Measurements from ENCODE around the gene IL1RN. TPM values are rescaled to one million over a fixed set of nuclear protein-coding genes. Genes with fewer than 3 reads are reported as not detected.

Gene IL1RN
- total RNA-seq, 1 experiment from 2014 or later, result not detected

DNA sequence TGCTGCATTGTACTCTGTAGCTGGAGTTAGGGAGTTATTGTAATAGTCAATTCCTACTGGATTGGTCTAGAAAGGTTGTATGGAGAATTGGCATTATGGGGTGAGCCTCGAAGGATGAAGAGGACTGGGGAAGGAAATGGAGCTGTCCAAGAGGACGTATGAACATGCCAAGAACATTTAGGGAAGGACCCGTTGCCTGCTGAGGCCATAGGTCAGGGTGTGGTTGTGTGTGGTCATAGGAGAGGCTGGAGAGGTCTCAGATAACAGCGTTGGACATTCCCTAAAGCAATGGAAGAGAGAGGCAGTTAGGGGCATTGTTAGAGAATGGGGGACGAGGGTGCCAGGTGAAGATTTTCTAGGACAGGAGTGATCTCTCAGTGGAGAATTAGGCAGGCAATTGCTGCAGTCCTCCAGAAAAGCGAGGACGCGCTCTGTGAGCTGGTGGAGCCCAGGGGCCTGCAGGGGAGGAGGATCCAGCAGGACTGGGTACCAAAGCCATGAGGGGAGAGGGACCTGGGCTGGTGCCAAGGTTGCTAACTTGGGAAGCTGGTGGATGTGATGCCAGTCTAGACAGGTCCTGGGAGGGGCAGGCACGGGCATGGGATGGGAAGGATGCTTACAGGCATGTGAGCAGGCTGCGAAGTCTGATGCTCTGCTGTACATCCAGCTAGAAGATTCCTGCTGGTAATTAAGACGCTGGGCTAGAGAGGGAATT, 37.0 kb downstream of the IL1RN start:
- Histone ChIP-seq H3K4me3 (ENCODE audit: insufficient read depth, low read depth, low read length) (no peak overlapping the region), H3K36me3 (replicated peaks; ENCODE audit: control insufficient read depth, insufficient read depth, low read length) (no peaks in the 10 kb centered on the region), H3K27me3 (ENCODE audit: control insufficient read depth, insufficient read depth, low read length) (no peaks in the 10 kb centered on the region; the same call in 1 of the 2 replicates)
- DNase-seq, result peak; percentile 18

DNA sequence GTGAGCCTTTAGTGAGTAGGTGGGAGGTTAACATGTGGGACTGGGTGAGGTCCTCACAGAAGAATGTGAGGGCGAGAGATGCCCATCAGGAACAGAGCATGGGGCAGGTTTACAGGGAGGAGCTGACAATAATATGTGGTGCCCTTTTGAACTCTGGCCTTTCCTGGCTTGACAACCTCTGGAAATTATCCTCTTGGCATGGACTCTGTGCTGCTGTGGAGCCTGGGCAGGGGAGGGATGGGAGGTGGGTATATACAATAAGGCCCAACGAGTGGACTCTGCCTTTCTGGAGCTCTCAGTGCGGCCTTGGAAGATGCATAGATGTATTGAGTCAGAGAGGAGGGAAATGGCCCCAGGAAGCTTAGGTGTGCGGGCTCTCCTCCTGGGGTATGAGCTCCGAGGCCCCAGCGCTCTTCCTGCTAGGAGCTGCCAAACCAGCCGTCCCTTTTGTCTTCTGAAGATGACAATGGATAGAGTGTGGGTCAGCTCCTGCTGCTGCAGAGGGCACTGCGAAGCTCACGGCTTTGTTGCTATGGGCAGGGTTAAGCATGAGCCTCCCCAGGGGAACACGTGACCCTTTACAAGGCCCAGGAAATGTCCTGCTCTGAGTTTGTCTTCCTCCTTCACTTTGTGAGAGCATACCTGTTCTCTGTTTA, 37.7 kb downstream of the IL1RN start:
- peak; percentile 86 for DNase-seq
- no peak overlapping the region for H3K4me3 ChIP-seq (ENCODE audit: insufficient read depth, low read depth, low read length)
- H3K27me3 ChIP-seq (ENCODE audit: control insufficient read depth, insufficient read depth, low read length), result no peaks in the 10 kb centered on the region; the same call in 1 of the 2 replicates
- no peaks in the 10 kb centered on the region for H3K36me3 ChIP-seq (replicated peaks; ENCODE audit: control insufficient read depth, insufficient read depth, low read length)

DNA sequence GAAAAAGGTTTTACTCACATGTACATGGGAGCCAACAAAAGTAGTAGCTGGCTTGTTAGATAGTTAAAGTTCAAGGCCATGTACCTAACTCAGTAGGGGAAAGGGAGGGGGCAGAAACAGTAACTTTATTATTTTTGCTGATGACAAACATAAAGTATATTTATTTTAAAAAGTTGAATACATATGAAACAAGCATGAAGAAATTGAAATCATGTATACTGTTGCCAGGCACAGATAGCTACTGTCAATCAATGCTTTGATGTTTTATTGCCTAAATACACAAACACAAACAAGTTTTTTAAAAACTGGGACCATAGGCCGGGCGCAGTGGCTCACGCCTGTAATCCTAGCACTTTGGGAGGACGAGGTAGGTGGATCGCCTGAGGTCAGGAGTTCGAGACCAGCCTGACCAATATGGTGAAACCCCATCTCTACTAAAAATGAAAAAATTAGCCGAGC, 38.8 kb downstream of the IL1RN start:
- Histone ChIP-seq H3K36me3 (replicated peaks; ENCODE audit: control insufficient read depth, insufficient read depth, low read length) (no peaks in the 10 kb centered on the region), H3K27me3 (ENCODE audit: control insufficient read depth, insufficient read depth, low read length) (no peaks in the 10 kb centered on the region; the same call in 1 of the 2 replicates)

DNA sequence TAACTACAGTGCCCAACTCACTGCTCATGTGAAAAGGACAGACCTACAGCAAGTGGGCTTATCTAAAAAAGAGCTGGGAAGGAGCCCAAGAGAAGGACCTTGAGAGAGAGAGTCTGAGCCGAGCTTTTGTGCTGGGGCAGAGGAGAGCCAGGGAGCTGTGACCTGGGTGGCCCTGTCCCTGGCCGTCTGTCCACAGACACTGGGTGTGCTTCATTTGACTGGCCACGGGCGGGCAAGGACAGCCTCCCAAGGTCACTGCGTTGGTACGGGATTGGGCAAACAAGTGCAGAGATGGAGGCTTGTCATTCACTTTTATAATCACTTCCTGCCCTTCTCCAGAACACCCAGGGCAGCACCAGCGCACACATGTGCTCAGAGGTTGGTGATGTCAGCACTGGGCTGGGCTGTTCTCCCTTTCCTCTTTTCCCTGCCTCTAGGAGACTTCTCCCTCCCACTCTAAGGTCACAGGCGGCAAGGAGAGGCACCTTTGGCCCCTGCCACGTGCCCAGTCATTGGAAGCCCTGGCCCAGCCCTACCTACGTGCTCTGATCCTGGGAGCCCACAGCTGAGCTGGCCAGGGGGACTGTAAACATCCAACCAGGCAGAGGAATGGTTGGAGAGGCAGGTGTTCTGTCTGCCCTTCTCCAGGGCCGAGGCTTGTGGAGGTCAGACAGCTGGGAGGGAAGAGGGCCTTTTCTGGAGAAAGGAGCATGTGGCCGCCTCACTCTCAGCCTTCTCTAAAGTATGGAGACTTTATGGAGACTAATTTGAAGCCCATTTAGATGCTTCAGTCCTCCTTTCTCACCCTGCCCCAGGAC, 39.9 kb downstream of the IL1RN start:
- DNase-seq, result peak; percentile 25
- Histone ChIP-seq H3K27me3 (ENCODE audit: control insufficient read depth, insufficient read depth, low read length) (no peaks in the 10 kb centered on the region; the same call in 1 of the 2 replicates), H3K4me3 (ENCODE audit: insufficient read depth, low read depth, low read length) (no peak overlapping the region), H3K36me3 (replicated peaks; ENCODE audit: control insufficient read depth, insufficient read depth, low read length) (no peaks in the 10 kb centered on the region)

More for the DNA sequence above, 38.8 kb downstream of the IL1RN start:
- H3K4me3 ChIP-seq (ENCODE audit: insufficient read depth, low read depth, low read length), result no peak overlapping the region
- peak; percentile 4 for DNase-seq

- no peaks in the 10 kb centered on the region for H3K36me3 ChIP-seq (replicated peaks; ENCODE audit: control insufficient read depth, insufficient read depth, low read length)
- no peak for DNase-seq
- H3K27me3 ChIP-seq (ENCODE audit: control insufficient read depth, insufficient read depth, low read length), result no peaks in the 10 kb centered on the region; the same call in 1 of the 2 replicates
- no peak overlapping the region for H3K4me3 ChIP-seq (ENCODE audit: insufficient read depth, low read depth, low read length)
Observed at GRCh38 chr2:113167962-113168340, 40.6 kb downstream of the IL1RN start.

DNA sequence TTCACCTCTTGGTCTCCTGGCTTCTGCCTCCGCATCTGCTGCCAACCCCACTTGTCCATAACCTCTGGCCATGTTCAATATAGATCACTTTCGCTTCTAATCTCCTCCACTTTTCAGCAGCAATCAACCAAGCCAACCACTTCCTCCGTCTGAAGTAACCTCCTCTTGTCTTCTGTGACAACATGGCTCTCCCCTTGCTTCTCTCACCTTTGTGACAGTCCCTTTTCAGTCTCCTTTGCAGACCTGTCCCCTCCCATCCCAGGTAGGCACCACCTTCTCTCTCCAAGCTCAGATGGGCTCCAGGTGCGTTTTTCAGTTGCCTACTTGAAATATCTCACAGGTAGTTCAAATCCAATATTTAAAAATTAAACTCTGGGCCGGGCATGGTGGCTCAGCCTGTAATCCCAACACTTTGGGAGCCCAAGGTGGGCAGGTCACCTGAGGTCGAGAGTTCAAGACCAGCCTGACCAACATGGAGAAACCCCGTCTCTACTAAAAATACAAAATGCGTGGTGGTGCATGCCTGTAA, 41.7 kb downstream of the IL1RN start:
- H3K4me3 ChIP-seq (ENCODE audit: insufficient read depth, low read depth, low read length), result no peak overlapping the region
- H3K27me3 ChIP-seq (ENCODE audit: control insufficient read depth, insufficient read depth, low read length), result no peaks in the 10 kb centered on the region; the same call in 1 of the 2 replicates
- DNase-seq, result peak; percentile 7
- no peaks in the 10 kb centered on the region for H3K36me3 ChIP-seq (replicated peaks; ENCODE audit: control insufficient read depth, insufficient read depth, low read length)

- Histone ChIP-seq H3K36me3 (replicated peaks; ENCODE audit: control insufficient read depth, insufficient read depth, low read length) (no peaks in the 10 kb centered on the region), H3K27me3 (ENCODE audit: control insufficient read depth, insufficient read depth, low read length) (no peaks in the 10 kb centered on the region), H3K4me3 (ENCODE audit: insufficient read depth, low read depth, low read length) (no peak overlapping the region)
- no peak for DNase-seq
Observed at GRCh38 chr2:113169586-113169985, 42.2 kb downstream of the IL1RN start.

DNA sequence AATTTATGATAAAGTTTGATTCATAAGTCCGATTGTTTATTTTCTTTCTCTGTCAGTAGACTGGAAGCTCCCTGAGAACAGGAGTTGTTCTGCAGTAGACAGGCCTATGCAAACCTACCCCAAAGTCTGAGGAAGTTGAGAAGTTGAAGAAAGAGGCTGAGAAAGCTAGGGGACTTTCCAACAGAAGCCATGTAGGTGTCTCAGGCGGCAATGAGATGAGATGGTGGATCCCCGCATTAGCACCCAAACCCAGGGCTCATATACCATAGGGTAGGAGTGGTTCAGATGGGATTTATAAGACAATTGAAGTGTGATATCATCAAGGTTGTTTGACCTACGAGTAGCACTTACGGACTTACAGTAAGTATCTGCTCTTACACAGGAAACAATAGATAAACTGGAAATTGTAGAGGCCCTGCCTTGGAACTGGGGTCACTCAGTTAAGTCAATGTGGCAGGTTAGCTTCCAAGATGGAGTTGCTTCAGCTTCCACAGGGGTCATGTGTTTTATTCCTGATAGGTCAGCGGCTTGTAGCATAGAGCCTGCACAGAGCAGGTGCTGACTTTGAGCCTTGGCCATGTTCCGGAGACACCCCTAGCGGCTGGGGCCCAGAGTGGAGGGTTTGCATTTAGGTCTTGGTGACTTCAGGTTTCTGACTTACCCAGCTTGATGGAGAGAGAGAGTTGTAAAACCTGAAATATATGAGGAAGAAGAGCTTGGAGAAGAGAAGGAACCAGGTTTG, 44.1 kb downstream of the IL1RN start:
- peak; percentile 8 for DNase-seq
- H3K27me3 ChIP-seq (ENCODE audit: control insufficient read depth, insufficient read depth, low read length), result no peaks in the 10 kb centered on the region

DNA sequence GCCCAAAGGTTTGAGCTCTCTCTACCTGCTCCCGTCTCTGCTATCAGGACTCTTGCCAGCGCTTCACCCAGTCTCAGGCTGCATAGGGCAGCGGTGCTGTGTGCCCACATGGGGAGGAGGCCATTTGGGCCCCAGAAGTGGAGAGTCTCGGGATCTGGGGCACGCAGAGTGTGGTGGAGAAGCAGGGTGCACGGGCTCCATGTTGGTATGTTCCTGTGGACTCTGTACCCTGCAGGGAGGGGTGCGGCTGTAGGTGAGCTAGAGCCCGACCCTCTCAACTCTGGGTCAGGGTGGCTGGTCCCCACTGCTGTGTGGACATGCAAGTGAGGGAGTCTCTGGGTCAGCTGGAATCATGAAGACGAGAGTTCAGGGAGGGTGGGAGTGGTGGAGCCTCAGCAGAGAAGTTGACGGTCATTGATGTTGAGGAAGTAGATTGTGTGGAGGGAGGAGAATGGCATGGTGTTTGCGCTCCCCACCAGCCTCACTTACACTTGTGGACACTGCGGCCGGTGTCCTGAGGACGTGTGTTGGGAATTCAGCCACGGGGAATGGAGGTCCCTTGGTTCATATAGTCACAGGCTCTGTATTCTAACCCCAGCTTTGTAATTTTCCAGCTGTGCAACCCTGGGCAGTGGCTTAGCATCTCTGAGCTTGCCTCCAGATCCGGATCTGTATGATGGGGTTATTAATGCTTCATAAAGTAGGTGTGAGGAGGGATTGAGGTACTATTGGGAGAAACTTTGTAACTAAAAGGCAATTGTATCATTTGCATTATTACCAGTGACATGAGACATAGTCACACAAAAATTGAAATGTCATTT, 45.5 kb downstream of the IL1RN start:
- Histone ChIP-seq H3K36me3 (replicated peaks; ENCODE audit: control insufficient read depth, insufficient read depth, low read length) (no peaks in the 10 kb centered on the region), H3K4me3 (ENCODE audit: insufficient read depth, low read depth, low read length) (no peak overlapping the region), H3K27me3 (ENCODE audit: control insufficient read depth, insufficient read depth, low read length) (no peaks in the 10 kb centered on the region)
- DNase-seq, result peak; percentile 13

More for the DNA sequence above, 44.1 kb downstream of the IL1RN start:
- no peaks in the 10 kb centered on the region for H3K36me3 ChIP-seq (replicated peaks; ENCODE audit: control insufficient read depth, insufficient read depth, low read length)
- no peak overlapping the region for H3K4me3 ChIP-seq (ENCODE audit: insufficient read depth, low read depth, low read length)

DNA sequence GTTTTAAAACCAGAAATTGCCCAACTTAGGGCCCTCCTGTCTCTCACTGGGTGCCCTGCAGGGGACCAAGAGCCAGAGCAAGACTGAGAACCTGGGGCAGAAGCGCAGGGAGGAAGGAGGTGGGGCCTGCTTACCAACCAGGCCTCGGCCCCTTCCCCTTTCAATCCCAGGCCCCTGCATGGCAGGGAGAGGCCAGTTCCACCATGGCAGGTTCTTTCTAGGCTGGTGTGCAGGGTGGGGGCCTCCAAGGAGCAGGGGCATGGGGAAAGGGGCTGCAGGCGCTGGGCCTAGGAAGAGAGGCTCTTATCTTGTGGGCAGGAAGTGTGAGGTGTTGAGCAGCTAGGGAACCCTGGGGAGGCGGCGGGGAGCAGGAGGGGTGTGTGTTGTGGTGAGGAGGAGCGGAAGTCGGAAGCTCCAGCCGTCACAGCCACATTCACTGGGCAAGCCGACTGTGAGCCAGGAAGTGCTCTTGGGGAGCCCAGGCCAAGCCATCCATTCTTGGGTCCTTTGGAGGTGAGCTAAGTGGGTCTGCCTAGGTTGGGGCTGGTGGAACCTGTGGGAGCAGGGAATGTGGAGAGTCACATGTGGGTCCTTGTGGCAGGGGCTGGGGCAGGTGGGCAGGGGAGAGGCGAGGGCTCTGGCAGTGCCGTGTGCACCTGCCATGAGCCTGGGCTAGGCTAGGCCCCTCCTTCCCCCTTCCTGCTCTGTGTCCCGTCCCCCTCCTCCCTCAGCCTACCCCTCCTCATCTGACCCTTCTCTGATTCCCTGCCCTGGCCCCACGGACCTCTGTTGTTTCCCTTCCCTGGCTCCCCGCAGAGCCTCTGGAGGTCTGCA, 46.4 kb downstream of the IL1RN start, which contains the start of gene PSD4:
PSD4 (plus strand) TSS at position 430 of the 834 bp plus-strand sequence. CDS start 8,486 bp downstream, outside the sequence.
- H3K4me3 ChIP-seq (ENCODE audit: insufficient read depth, low read depth, low read length), result no peak within 1 kb of the TSS
- H3K36me3 ChIP-seq (replicated peaks; ENCODE audit: control insufficient read depth, insufficient read depth, low read length), result no peaks in the 10 kb centered on the region
- H3K27me3 ChIP-seq (ENCODE audit: control insufficient read depth, insufficient read depth, low read length), result no peaks in the 10 kb centered on the region
- peak; percentile 53 for DNase-seq

DNA sequence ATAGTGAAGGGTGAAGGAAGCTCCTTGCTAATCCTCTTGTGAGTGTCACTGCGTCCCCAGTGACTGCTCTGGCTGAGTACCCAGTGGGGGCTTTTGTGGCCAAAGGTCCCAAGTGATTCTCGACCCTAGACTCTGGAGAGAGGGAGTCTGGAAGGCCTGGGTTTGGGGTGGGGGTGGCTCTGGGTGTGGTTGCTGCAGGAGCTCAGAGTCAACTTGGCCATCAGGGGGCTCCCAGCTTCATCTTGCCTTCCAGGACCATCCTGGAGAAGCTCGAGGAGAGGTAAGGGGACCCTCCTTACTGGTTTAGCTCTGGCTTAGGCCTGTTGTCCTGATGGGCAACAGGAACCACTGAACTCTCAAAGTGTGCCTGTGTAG, 47.0 kb downstream of the IL1RN start:
- Histone ChIP-seq H3K27me3 (ENCODE audit: control insufficient read depth, insufficient read depth, low read length) (no peaks in the 10 kb centered on the region), H3K4me3 (ENCODE audit: insufficient read depth, low read depth, low read length) (no peak overlapping the region), H3K36me3 (replicated peaks; ENCODE audit: control insufficient read depth, insufficient read depth, low read length) (no peaks in the 10 kb centered on the region)
- DNase-seq, result peak; percentile 48

DNA sequence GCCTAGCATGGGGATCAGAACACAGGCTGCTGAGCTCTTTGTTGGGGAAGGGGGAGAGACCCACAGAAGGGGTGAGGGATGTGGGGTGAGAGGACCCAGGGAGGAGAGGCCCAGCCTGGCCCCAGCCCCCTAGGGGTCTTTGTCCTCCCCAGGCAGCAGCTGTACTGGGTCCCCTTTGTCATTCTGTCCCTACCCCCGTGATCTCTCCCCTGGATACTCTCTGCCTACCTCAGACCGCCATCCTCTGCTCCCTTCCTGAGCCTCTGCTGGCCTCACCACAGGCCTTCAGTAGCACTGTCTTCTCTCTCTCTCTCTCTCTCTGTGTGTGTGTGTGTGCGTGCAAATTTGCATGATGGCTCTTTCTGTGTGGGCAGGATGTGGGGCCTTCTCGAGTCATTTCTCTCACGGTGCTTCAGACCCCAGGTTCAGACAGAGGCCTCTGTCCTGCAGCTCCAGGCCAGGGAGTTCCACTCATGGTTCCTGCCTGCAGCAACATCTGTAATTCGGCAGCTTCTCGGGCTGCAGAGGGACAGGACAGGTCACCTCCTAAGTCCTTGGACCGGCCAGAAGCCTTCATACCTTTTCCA, 47.7 kb downstream of the IL1RN start:
- DNase-seq, result peak; percentile 28
- Histone ChIP-seq H3K4me3 (ENCODE audit: insufficient read depth, low read depth, low read length) (no peak overlapping the region), H3K36me3 (replicated peaks; ENCODE audit: control insufficient read depth, insufficient read depth, low read length) (no peaks in the 10 kb centered on the region), H3K27me3 (ENCODE audit: control insufficient read depth, insufficient read depth, low read length) (no peaks in the 10 kb centered on the region)
